Right lung (tissue), 5 donors: ENCODE measurements around the gene MLLT10. TPM values are rescaled to one million over a fixed set of nuclear protein-coding genes. Genes with fewer than 3 reads are reported as not detected.

Source experiments
- DNase-seq, 2 donors: peaks; one replicate each; pipeline ENCODE4 v3.0.0-alpha.2; 2013
- polyA plus RNA-seq, 5 donors: library from polyadenylated mRNA; unstranded; fragments of 120-200 nt; gene quantifications; one replicate each; pipeline versions ENCODE4 v1.2.1 to v1.2.3, GENCODE V29; 2013; ENCODE audit warnings: inconsistent platforms in 1 of 5, low replicate concordance in 1 of 5; ENCODE audit not compliant: insufficient read length in 5 of 5, insufficient read depth in 1 of 5

MLLT10 gene
- polyA plus RNA-seq, 5 donors, result 38.4 to 55.6 (median 50.8) TPM

DNA sequence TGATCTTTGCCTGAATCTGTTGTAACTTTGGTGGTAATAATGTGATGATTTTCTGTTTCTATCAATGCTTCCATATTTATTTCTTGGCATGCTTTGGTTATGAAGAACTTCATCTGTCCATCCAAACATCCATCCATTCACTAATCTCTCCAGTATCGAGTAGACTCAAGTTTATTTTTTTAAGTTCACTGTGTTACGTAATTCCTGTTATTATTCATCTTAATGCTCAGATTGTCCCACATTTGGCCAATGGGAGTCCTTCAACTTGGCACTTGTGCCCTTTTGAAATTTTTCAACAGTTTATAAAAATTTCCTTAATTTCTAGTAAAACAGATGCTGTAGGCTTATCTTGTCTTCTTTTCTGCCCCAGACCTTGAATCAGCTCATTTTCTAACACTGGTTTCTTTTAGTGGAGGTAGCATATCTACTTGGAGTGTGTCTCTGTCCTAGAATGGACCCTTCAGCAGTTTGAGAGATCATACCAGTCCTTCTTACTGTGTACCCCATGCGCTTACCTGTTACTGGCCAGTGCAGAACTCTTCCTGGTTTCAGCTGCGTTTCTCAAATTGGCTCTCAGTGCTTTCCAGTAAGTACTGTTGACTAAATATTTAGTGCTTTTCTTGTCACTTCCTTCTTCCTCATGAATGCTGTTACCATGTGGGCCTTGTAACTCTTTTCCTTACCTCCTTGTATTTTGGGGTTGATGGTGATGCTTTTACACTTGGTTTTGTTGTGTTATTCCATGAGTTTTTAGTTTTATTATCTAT is 100.8 kb downstream of the MLLT10 start:
- DNase-seq, result no peak

DNA sequence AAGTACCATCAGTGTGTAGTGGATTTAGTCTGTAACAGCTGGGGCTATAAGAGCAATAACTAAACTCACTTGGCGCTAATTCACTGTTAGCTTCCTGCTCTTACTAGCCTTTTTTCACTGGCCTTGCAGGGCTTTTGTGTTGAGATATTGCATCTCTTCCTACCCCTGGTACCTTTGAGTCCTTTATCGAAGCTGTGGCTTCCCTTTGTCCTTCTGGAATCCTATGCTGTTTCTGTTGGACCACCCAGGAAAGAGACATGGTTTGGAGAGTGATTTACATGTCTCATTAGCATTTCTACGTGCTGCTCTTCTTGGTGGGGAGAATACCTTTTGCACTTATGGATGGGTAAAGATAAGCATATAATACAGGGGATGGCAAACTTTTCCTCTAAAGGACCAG is 103.8 kb downstream of the MLLT10 start:
- no peak for DNase-seq

- DNase-seq, result no peak
These were observed 104.6 kb downstream of the MLLT10 start for GRCh38 chr10:21638681-21639080.

- DNase-seq, result no peak
These were observed 114.0 kb downstream of the MLLT10 start for GRCh38 chr10:21648040-21648439.

DNA sequence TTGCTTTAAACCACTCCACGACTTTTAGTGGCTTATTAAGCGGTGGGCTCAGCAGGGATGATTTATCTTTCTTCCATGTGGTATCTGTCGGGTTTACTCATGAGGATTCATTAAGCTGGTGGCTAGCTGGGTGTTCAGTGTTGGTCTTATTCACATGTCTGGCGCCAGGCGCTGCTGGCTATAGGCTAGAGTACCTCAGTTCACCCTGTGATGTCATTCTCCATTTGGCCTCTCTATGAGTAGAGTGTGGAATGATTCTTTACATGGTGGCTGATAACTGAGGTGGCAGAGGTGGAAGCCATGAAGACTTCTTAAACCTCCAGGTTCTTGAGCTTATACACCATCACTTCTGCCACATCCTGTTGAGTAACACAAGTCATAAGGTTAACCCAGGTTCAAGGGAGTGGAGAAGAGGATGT is 115.4 kb downstream of the MLLT10 start:
- DNase-seq, result no peak

GRCh38 chr10:21650353-21650752 is 116.3 kb downstream of the MLLT10 start:
- DNase-seq, result no peak

DNA sequence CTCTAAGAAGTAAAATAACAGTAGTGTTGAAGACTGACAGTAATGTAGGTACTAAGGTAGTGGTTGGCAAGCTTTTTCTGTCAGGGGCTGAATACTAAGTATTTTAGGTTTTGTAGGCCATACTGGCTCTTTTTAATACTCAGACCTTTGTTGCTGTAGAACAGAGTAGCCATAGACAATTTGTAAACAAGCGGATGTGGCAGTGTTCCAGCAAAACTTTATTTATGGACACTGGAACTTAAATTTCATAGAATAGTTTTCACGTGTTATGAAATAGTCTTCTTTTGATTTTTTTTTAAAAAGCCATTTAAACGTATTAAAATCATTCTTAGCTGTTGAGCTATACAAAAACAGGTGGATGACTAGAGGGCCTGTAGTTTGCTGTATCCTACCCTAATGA is 121.2 kb downstream of the MLLT10 start:
- peak; percentile 27 to 30 for DNase-seq

GRCh38 chr10:21655687-21656086 is 121.7 kb downstream of the MLLT10 start:
- DNase-seq, result no peak

DNA sequence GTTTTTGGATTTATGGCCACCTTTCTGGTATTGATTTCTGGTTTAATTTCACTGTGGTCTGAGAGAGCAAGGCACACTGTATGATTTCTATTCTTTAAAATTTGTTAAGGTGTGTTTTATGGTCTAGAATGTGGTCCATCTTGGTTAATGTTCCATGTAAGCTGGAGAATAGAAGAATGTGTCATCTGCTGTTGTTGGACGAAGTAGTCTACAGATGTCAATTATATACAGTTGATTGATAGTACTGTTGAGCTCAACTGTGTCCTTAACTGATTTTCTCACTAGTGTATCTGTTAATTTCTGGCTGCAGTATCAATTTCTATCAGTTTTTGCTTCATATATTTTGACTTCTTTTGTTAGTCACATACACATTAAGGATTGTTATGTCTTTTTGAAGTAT is 127.1 kb downstream of the MLLT10 start:
- DNase-seq, result no peak

DNA sequence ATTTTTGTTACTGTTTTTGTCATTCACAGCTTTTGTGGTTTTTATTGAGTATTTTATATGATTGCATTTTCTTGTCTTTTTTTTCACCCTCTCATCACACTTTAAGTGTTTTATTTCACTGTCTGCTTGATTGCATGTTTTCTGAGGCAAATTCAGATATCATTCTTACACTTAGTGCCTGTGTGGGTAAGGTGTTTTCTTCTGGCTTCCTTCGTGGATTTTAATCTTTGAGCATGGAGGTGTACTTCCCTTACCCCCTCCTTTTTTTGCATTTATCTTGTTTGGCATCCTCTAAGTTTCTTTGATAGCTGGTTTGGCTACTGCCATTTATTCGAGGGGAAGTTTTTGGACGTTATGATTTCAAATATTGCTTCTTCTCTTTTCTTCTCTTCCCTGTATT is 127.9 kb downstream of the MLLT10 start:
- no peak for DNase-seq

GRCh38 chr10:21662635-21663034 is 128.6 kb downstream of the MLLT10 start:
- no peak for DNase-seq

- no peak for DNase-seq
These were observed 134.8 kb downstream of the MLLT10 start for GRCh38 chr10:21668831-21669230.

DNA sequence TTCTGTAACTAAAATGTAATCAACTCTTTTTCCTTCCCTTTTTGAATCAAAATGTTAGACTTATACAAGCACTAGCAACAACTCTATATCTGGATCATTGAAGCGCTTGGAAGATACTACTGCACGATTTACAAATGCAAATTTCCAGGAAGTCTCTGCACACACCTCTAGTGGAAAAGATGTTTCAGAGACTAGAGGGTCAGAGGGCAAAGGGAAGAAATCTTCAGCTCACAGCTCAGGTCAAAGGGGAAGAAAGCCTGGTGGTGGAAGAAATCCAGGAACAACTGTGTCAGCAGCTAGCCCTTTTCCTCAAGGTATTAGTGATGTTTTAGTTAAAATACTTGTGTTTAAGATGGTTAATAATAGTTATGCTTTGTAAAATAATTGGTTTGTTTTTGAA is 136.4 kb downstream of the MLLT10 start:
- DNase-seq, result no peak

DNA sequence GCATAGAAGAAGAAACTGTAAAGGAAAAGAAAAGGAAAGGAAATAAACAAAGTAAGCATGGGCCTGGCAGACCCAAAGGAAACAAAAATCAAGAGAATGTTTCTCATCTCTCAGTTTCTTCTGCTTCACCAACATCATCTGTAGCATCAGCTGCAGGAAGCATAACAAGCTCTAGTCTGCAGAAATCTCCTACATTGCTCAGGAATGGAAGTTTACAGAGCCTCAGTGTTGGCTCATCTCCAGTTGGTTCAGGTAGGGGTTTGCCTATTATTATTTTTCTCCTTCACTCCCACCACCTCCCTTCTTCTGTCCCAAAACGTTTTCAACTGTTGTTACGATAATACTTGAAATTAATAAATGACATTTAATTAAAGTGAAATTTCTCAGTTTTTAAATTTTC is 139.6 kb downstream of the MLLT10 start:
- DNase-seq, result no peak

DNA sequence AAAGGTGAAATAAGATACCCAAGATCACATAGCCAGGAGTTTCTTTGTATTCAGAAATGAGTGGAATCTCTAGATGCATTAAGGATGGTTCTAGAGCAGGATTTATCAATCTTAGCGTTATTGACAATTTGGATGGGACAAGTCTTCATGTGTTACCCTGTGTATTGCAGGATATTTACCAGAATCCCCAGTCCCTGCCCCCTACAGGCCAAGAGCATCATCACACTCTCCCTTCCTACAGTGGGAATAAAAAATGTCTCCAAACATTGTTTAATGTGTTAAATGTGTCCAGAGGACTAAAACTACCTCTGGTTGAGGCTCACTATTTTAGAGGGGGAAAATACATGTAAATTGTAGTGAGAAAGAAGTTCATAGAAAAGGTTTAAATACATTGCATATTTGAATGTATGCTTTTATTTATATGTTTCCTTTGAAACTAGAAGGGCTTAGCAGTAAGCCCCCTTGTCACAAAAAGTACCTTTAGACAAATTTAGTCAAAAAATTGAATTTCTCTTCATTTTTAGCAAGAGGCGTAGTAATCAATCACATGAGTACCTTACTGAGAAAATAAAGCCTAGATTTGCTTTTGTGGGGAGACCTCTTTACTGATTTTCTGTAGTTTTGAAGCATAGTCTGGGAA is 141.2 kb downstream of the MLLT10 start:
- DNase-seq, result no peak

DNA sequence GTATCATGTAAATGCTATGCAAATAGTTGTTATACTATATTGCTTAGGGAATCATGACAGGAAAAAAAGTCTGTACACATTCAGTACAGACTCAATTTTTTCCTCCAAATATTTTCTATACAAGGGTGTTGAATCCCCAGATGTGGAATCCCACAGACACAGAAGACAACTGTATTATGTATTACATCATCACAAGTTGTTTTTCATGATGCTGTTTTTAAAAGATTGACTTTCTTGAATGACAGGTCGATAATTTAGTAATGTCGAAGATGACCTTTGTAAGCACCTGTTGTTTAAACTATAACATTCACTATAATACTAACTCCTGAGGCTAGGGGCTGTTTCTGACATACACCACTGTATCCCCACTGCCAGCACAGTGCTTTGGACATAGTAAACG is 143.5 kb downstream of the MLLT10 start:
- no peak for DNase-seq

- no peak for DNase-seq
These were observed 147.1 kb downstream of the MLLT10 start for GRCh38 chr10:21681156-21681555.

- no peak for DNase-seq
These were observed 153.4 kb downstream of the MLLT10 start for GRCh38 chr10:21687266-21688008.

- DNase-seq, result peak in 1 of 2 donors; percentile 27
These were observed 153.9 kb downstream of the MLLT10 start for GRCh38 chr10:21688009-21688332.

- no peak for DNase-seq
These were observed 154.8 kb downstream of the MLLT10 start for GRCh38 chr10:21688870-21689269.

GRCh38 chr10:21689881-21690280 is 155.8 kb downstream of the MLLT10 start:
- DNase-seq, result no peak

DNA sequence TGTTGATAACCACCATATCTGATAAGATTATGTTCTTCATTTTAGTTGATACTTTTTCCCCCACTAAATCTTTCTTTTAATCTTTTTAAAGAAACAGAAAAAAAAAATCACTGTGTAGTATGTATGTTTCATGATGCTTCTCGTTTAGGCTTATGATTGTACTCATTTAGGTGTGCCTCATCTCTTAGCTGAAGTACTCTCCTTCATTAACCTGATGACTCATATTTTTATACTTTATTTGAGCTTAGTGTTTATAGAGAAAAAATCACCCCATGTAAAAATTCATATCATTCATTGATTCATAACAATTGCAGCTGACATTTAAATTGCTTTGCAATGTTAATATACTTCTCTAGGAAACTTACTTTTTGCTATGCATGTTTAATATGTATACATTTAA is 158.9 kb downstream of the MLLT10 start:
- DNase-seq, result no peak

- DNase-seq, result no peak
These were observed 159.4 kb downstream of the MLLT10 start for GRCh38 chr10:21693418-21693817.
